SK-N-SH (cell line): ENCODE measurements around the gene VWA5B1.

Experiments
- CTCF ChIP-seq: fragments of 200-600 bp; sonication (generic); IDR thresholded peaks from 2 replicates; pipeline ENCODE4 v1.6.1; 2017; ENCODE audit warnings: antibody characterized with exemption, mild to moderate bottlenecking, moderate library complexity
- SMC3 ChIP-seq: IDR thresholded peaks from 2 replicates; pipeline ENCODE4 v1.6.1; 2012; ENCODE audit warnings: low read depth, low read length, improper control_type of control experiment
- TCF12 ChIP-seq: IDR thresholded peaks from 2 replicates; pipeline ENCODE4 v1.4.0; 2012
- USF1 ChIP-seq: IDR thresholded peaks from 2 replicates; pipeline ENCODE4 v1.4.0; 2012; ENCODE audit warnings: low read depth, borderline replicate concordance

- TF ChIP-seq USF1 (no peak), TCF12 (no peak), SMC3 (no peak), CTCF (no peak)
Measured at GRCh38 chr1:20371411-20371810, 80.7 kb downstream of the VWA5B1 start.
